CD14-positive monocyte (primary cell): ENCODE results near the gene RING1. TPM values are rescaled to one million over a fixed set of nuclear protein-coding genes. Genes with fewer than 3 reads are reported as not detected.

Source experiments
- DNase-seq, 3 donors: peaks; one replicate each; pipeline ENCODE4 v3.0.0-alpha.2; 2011 to 2022
- H2AFZ ChIP-seq: 2 replicates; pipeline ENCODE4 v1.6.0; 2012; ENCODE audit warnings: mild to moderate bottlenecking, low read depth, low read length, inconsistent platforms; ENCODE audit not compliant: insufficient read depth, poor library complexity, severe bottlenecking
- H3K27ac ChIP-seq, 2 donors: 1 replicate in 1 of 2; 2 replicates in 1 of 2; pipeline ENCODE4 v1.5.1; 2012 to 2013; ENCODE audit warnings: low read length in 2 of 2, control low read depth in 1 of 2, inconsistent platforms in 1 of 2, low read depth in 1 of 2, mild to moderate bottlenecking in 1 of 2
- H3K27me3 ChIP-seq, 2 donors: one replicate each; pipeline versions ENCODE4 v1.6.0 to v1.6.1; 2011 to 2013; ENCODE audit warnings: low read length in 2 of 2; ENCODE audit not compliant: control insufficient read depth in 2 of 2, insufficient read depth in 2 of 2
- H3K36me3 ChIP-seq, 2 donors: replicated peaks in 1 of 2; 1 replicate in 1 of 2; 2 replicates in 1 of 2; pipeline versions ENCODE4 v1.5.1 to v1.6.1; 2012 to 2013; ENCODE audit warnings: low read length in 2 of 2, control low read depth in 1 of 2, inconsistent platforms in 1 of 2, mild to moderate bottlenecking in 1 of 2; ENCODE audit not compliant: insufficient read depth in 2 of 2, control insufficient read depth in 1 of 2
- H3K4me1 ChIP-seq, 2 donors: 1 replicate in 1 of 2; 2 replicates in 1 of 2; pipeline versions ENCODE4 v1.5.1 to v1.6.1; 2012 to 2013; ENCODE audit warnings: low read length in 2 of 2, control low read depth in 1 of 2, inconsistent platforms in 1 of 2, mild to moderate bottlenecking in 1 of 2, moderate library complexity in 1 of 2; ENCODE audit not compliant: insufficient read depth in 2 of 2, control insufficient read depth in 1 of 2
- H3K4me2 ChIP-seq: replicated peaks from 2 replicates; pipeline ENCODE3; 2012; ENCODE audit warnings: low read length, moderate library complexity, mild to moderate bottlenecking; ENCODE audit not compliant: poor library complexity, severe bottlenecking; ENCODE audit errors: extremely low read depth
- H3K4me3 ChIP-seq, 3 experiments: fragments of 200-600 bp in 1 of 3; sonication (generic) in 1 of 3; replicated peaks in 1 of 3; 1 replicate in 2 of 3; 2 replicates in 1 of 3; pipeline ENCODE4 v1.5.1; 2011 to 2013; ENCODE audit warnings: low read length in 3 of 3, mild to moderate bottlenecking in 3 of 3, control low read depth in 2 of 3, low read depth in 2 of 3, inconsistent platforms in 1 of 3, moderate library complexity in 1 of 3
- H3K79me2 ChIP-seq: 2 replicates; pipeline ENCODE4 v1.6.0; 2012; ENCODE audit warnings: mild to moderate bottlenecking, control low read depth, inconsistent platforms, low read length, moderate library complexity; ENCODE audit not compliant: insufficient read depth
- H3K9ac ChIP-seq: 2 replicates; pipeline ENCODE4 v1.6.0; 2017; ENCODE audit warnings: low read length, mild to moderate bottlenecking; ENCODE audit not compliant: insufficient read depth, poor library complexity, severe bottlenecking
- H3K9me3 ChIP-seq, 2 donors: replicated peaks in 1 of 2; 1 replicate in 1 of 2; 2 replicates in 1 of 2; pipeline versions ENCODE4 v1.5.1 to v1.6.1; 2012 to 2013; ENCODE audit warnings: low read length in 2 of 2, control low read depth in 1 of 2; ENCODE audit not compliant: control insufficient read depth in 1 of 2, insufficient read depth in 1 of 2
- H4K20me1 ChIP-seq: 2 replicates; pipeline ENCODE4 v1.6.0; 2012; ENCODE audit warnings: mild to moderate bottlenecking, low read length, control low read depth, moderate library complexity; ENCODE audit not compliant: insufficient read depth
- H3K27ac Mint-ChIP-seq, 7 donors: one replicate each; pipeline ENCODE4 v1.8.0; 2020; ENCODE audit warnings: mild to moderate bottlenecking in 7 of 7, mixed read lengths in 7 of 7, moderate library complexity in 6 of 7, inconsistent platforms in 2 of 7
- H3K27me3 Mint-ChIP-seq, 3 donors: one replicate each; pipeline ENCODE4 v1.8.0; 2021 to 2022; ENCODE audit warnings: low read depth in 3 of 3, mild to moderate bottlenecking in 3 of 3, mixed read lengths in 3 of 3, moderate library complexity in 3 of 3, inconsistent platforms in 1 of 3
- H3K36me3 Mint-ChIP-seq, 2 donors: one replicate each; pipeline ENCODE4 v1.8.0; 2020; ENCODE audit warnings: mixed read lengths in 2 of 2, inconsistent platforms in 1 of 2, mild to moderate bottlenecking in 1 of 2
- H3K4me1 Mint-ChIP-seq: one replicate; pipeline ENCODE4 v1.8.0; 2020; ENCODE audit warnings: mild to moderate bottlenecking, mixed read lengths
- H3K4me3 Mint-ChIP-seq, 2 donors: one replicate each; pipeline ENCODE4 v1.8.0; 2020; ENCODE audit warnings: mild to moderate bottlenecking in 2 of 2, mixed read lengths in 2 of 2, moderate library complexity in 1 of 2
- H3K9me3 Mint-ChIP-seq, 7 donors: one replicate each; pipeline ENCODE4 v1.8.0; 2020 to 2022; ENCODE audit warnings: mixed read lengths in 7 of 7, mild to moderate bottlenecking in 6 of 7, moderate library complexity in 6 of 7, inconsistent platforms in 2 of 7
- CTCF ChIP-seq: fragments of 200-600 bp; IDR thresholded peaks from one replicate; pipeline ENCODE4 v1.8.0; 2022; ENCODE audit warnings: antibody characterized with exemption, mild to moderate bottlenecking
- WGBS: methylation state at CpG from one replicate; pipeline ENCODE4 v1.1.5; 2013; ENCODE audit warnings: missing lambda C conversion rate; ENCODE audit not compliant: insufficient coverage; 5-methylcytosine and 5-hydroxymethylcytosine counted together
- intact Hi-C, 2 donors: fragments of 100-400 bp; cut with micrococcal nuclease; formaldehyde crosslinking; loops; one replicate each; pipeline versions ENCODE4 v1.15.0 to v1.15.1; 2023
- polyA plus RNA-seq, 3 donors: library from polyadenylated mRNA; depleted of rRNA in 1 of 3; unstranded in 2 of 3; stranded (reverse) in 1 of 3; fragments of 300-500 nt in 2 of 3; fragments of >200 nt in 1 of 3; fragmentation: Illumina TruSeq in 2 of 3; gene quantifications; 1 replicate in 2 of 3; 2 replicates in 1 of 3; pipeline ENCODE4 v1.2.3, GENCODE V29; 2012 to 2021

RING1 gene
- polyA plus RNA-seq, 3 donors: 4.6 to 27.9 (median 5.7) TPM

- no peaks in the 10 kb centered on the region for H4K20me1 ChIP-seq
- H3K27ac ChIP-seq: no peak overlapping the region
- H3K9me3 ChIP-seq: peaks cover 4 to 7% of the 10 kb centered on the region in 2 donors
- intact Hi-C loops: no loop called here
- peaks cover 45 to 65% (median 46%) of the 10 kb centered on the region in 3 donors for H3K27me3 Mint-ChIP-seq
- H3K79me2 ChIP-seq: no peaks in the 10 kb centered on the region
- H3K4me3 ChIP-seq: no peak overlapping the region
- DNase-seq: no peak
- H3K36me3 ChIP-seq: no peaks in the 10 kb centered on the region
- TF ChIP-seq CTCF: no peak
- no peak overlapping the region for H3K4me3 Mint-ChIP-seq
- H3K4me1 Mint-ChIP-seq: peaks cover 17% of the 10 kb centered on the region
- WGBS: 77% methylated on average over 1 of the region's 1 CpG
- H3K36me3 Mint-ChIP-seq: peaks cover 10 to 11% of the 10 kb centered on the region in 2 donors
- no peak overlapping the region for H3K9ac ChIP-seq
- H3K4me2 ChIP-seq: no peak overlapping the region
- H3K9me3 Mint-ChIP-seq: peaks cover 11 to 24% (median 18%) of the 10 kb centered on the region in 7 donors
- peaks cover 4 to 10% of the 10 kb centered on the region in 2 donors for H3K4me1 ChIP-seq
- peaks cover 21 to 48% of the 10 kb centered on the region in 2 donors for H3K27me3 ChIP-seq
- no peak overlapping the region for H3K27ac Mint-ChIP-seq
- H2AFZ ChIP-seq: no peak overlapping the region
Observed at GRCh38 chr6:33187809-33188208, 20.5 kb upstream of the RING1 start.

GRCh38 chr6:33189164-33189563 lies 19.1 kb upstream of the RING1 start:
- Mint-ChIP-seq H3K9me3 (peaks cover 2 to 13% (median 6%) of the 10 kb centered on the region in 7 donors), H3K27ac (no peak overlapping the region), H3K36me3 (peaks cover 5 to 8% of the 10 kb centered on the region in 2 donors), H3K4me3 (no peak overlapping the region), H3K27me3 (peaks cover 50 to 74% (median 55%) of the 10 kb centered on the region in 3 donors), H3K4me1 (peaks cover 18% of the 10 kb centered on the region)
- H3K27me3 ChIP-seq: peaks cover 23 to 58% of the 10 kb centered on the region in 2 donors
- no peak for TF ChIP-seq CTCF
- H4K20me1 ChIP-seq: peaks cover 9% of the 10 kb centered on the region
- H3K4me3 ChIP-seq: no peak overlapping the region
- 90% methylated on average over 8 of the region's 8 CpGs for WGBS
- H2AFZ ChIP-seq: no peak overlapping the region
- peaks cover 0 to 2% of the 10 kb centered on the region in 2 donors for H3K9me3 ChIP-seq
- H3K36me3 ChIP-seq: peaks cover 3 to 7% of the 10 kb centered on the region in 2 donors
- no peak overlapping the region for H3K4me2 ChIP-seq
- intact Hi-C loops: no loop called here
- H3K9ac ChIP-seq: no peak overlapping the region
- peaks cover 10 to 12% of the 10 kb centered on the region in 2 donors for H3K4me1 ChIP-seq
- H3K79me2 ChIP-seq: no peaks in the 10 kb centered on the region
- no peak overlapping the region for H3K27ac ChIP-seq
- DNase-seq: no peak
